Mucosa of rectum (tissue), 2 donors: Measurements from ENCODE around the gene GADD45A.
A peak's percentile ranks its signal among the peaks of the same experiment; 100 is the strongest.
"Not testable (repeated sequence)": the region's sequence is repeated elsewhere in the genome, so short reads cannot be mapped to it uniquely, and the experiment has no call there.

ENCODE experiments used
- H3K27ac ChIP-seq, 2 donors: one replicate each; pipeline ENCODE4 v1.7.0; 2013; ENCODE audit warnings: inconsistent platforms in 2 of 2, low read depth in 2 of 2, low read length in 2 of 2
- H3K27me3 ChIP-seq, 2 donors: one replicate each; pipeline ENCODE4 v1.7.0; 2013; ENCODE audit warnings: low read length in 2 of 2; ENCODE audit not compliant: control insufficient read depth in 2 of 2, insufficient read depth in 2 of 2
- H3K36me3 ChIP-seq, 2 donors: one replicate each; pipeline ENCODE4 v1.7.0; 2013; ENCODE audit warnings: low read length in 2 of 2; ENCODE audit not compliant: control insufficient read depth in 2 of 2, insufficient read depth in 2 of 2
- H3K4me1 ChIP-seq, 2 donors: one replicate each; pipeline ENCODE4 v1.7.0; 2013; ENCODE audit warnings: low read length in 2 of 2, mild to moderate bottlenecking in 1 of 2; ENCODE audit not compliant: control insufficient read depth in 2 of 2, insufficient read depth in 2 of 2
- H3K4me3 ChIP-seq, 2 donors: one replicate each; pipeline ENCODE4 v1.7.0; 2013; ENCODE audit warnings: low read length in 2 of 2
- H3K9ac ChIP-seq, 2 donors: one replicate each; pipeline ENCODE4 v1.7.0; 2013; ENCODE audit warnings: low read length in 2 of 2, low read depth in 1 of 2, mild to moderate bottlenecking in 1 of 2
- H3K9me3 ChIP-seq, 2 donors: one replicate each; pipeline ENCODE4 v1.7.0; 2013; ENCODE audit warnings: low read length in 2 of 2; ENCODE audit not compliant: control insufficient read depth in 2 of 2
- donor health status: healthy.
- donor health status: Normal muscosa, but diverticular disease.

GADD45A gene

DNA sequence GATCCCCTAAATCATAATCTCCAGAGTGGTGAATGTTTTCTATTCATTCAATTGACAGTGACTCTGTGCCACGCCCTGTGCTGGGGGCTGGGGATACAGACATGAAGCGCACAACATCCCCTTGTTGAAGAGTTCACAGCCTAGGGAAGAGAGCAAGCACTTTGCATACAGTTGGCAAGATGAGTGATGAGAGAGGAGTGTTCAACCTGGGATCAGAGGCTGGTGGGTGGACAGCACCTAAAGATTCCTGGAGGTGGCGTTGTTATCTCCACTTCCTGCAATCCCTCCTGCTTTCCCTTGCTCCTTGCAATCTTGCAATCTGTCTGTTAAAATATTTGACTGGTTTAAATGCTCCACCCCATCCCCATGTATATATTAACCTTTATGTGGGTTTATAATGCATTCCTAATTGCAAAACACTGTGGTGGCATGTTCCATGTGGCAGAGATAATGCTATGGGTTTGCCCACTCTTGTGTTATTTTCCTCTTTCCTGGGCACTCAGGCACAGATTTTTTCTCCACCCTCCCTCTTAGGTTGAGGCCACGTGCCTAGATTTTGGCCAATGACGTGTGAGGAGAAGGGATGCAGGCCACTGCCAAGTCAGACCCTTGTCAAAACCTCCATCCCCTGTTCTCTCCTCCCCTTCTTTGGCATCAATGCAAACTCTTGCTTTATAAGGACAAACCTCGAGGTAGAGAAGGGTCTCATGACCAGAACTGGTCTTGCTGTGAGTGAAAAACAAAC lies 36.2 kb upstream of the GADD45A start:
- Histone ChIP-seq H3K27me3 (no peaks in the 10 kb centered on the region), H3K9ac (no peak overlapping the region), H3K4me3 (no peak overlapping the region), H3K4me1 (peaks cover 5 to 21% of the 10 kb centered on the region in 2 donors), H3K36me3 (no peaks in the 10 kb centered on the region), H3K9me3 (no peaks in the 10 kb centered on the region), H3K27ac (no peak overlapping the region)

DNA sequence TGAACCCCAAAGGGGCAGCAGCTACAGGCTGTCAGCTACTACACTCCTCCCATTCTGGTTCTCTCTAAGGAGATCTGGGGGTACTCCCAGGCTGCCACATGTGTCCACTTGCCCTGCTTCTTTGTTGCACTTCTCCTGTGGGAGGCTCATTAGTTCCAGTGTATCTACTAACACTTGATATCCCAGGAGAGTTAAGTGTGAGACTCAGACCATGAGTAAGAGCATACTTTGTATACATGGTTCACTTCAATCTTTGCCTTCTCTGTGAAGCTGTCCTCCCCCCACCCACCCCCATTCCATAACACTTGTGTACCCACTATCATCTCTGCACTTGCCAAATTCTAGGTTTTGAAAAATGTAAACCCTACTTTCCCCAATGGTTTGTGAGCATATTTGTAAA lies 34.9 kb upstream of the GADD45A start:
- H3K9me3 ChIP-seq = no peaks in the 10 kb centered on the region
- no peak overlapping the region for H3K4me3 ChIP-seq
- no peaks in the 10 kb centered on the region for H3K36me3 ChIP-seq
- peaks cover 5 to 21% of the 10 kb centered on the region in 2 donors for H3K4me1 ChIP-seq
- no peak overlapping the region for H3K9ac ChIP-seq
- no peaks in the 10 kb centered on the region for H3K27me3 ChIP-seq
- H3K27ac ChIP-seq = no peak overlapping the region

DNA sequence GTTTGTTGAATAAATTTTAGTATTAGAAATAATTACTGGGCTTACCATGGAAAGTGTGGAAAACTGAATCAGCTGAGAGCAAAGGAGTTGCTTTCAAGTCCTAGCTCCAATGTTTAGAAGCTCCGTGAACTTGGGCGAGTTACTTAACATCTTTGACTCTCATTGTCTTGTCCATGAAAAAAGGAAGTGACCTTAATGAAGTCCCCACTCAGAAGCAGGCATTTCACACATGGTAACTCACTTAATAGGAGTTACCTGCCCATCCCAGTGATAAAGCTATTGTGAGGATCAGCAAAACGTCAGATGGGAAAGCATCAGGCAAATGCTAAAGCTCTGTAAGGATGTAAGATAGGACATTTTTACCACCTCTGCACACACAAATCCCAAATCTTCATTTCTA lies 34.0 kb upstream of the GADD45A start:
- H3K4me1 ChIP-seq = peaks cover 5 to 14% of the 10 kb centered on the region in 2 donors
- no peaks in the 10 kb centered on the region for H3K36me3 ChIP-seq
- H3K27ac ChIP-seq = no peak overlapping the region
- no peak overlapping the region for H3K9ac ChIP-seq
- no peak overlapping the region for H3K4me3 ChIP-seq
- no peaks in the 10 kb centered on the region for H3K9me3 ChIP-seq
- H3K27me3 ChIP-seq = no peaks in the 10 kb centered on the region

DNA sequence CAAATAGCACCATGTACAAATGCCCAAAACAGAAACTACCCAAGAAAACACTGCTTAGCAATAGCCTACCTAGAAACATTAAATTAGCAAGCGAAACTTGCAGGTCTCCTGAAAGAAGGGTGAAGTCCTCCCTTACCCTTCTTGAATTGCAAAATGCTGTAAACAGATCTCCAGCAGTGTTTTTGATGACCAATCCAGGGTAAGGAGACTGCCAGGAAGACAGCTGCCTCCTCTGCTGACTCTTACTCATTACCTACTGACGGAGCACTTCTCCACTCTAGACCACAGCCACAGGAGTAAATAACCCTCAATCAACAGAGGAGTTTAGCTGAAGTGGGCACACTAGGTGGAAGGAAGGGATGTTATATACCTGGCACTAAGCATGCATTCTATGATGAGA lies 32.2 kb upstream of the GADD45A start:
- H3K36me3 ChIP-seq = no peaks in the 10 kb centered on the region
- no peaks in the 10 kb centered on the region for H3K27me3 ChIP-seq
- no peaks in the 10 kb centered on the region for H3K9me3 ChIP-seq
- H3K4me1 ChIP-seq = peaks cover 0 to 3% of the 10 kb centered on the region in 2 donors
- H3K4me3 ChIP-seq = no peak overlapping the region
- peak overlapping the region in 1 of 2 donors; percentile 3 for H3K9ac ChIP-seq
- no peak overlapping the region for H3K27ac ChIP-seq

DNA sequence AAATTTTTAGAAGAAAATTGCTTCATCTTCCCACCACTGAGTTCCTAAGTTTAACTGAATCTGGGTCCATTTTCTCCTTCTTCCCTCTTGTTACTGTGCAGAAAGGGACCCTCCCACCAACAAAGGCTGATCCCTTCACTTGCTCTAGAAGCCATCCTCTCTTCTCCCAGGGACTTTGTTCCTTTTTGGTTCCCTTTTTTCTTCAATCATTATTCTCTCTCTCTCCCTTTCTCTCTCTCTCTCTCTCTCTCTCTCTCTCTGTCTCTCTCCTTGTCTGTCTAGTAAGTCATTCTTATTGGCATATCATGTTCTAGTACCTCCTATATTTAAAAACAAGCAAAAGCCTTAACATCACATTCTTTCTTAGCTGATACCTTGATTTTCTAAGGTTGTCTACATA lies 31.7 kb upstream of the GADD45A start:
- H3K4me1 ChIP-seq = peaks cover 0 to 3% of the 10 kb centered on the region in 2 donors
- no peak overlapping the region for H3K4me3 ChIP-seq
- no peaks in the 10 kb centered on the region for H3K9me3 ChIP-seq
- no peaks in the 10 kb centered on the region for H3K27me3 ChIP-seq
- H3K27ac ChIP-seq = no peak overlapping the region
- peak overlapping the region in 1 of 2 donors; percentile 3 for H3K9ac ChIP-seq
- H3K36me3 ChIP-seq = no peaks in the 10 kb centered on the region

DNA sequence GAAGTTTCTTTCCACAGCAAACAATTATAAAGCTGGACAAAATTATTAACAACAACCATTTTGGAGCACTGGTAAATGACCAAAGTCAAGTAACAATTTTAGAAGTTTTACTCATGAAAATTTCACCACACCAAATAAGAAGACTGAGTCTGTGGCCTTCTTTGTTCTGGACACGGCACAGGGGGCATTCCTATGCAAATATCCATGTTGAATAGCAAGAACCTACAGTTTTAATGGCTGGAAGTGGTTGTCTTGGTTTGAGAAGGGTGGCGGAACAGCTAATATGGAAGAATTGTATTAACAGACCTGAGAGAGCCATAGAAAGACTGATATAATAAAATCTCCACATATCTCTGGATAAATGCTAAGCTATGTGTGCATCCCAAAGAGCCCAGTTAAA lies 29.4 kb upstream of the GADD45A start:
- no peak overlapping the region for H3K27ac ChIP-seq
- H3K36me3 ChIP-seq = no peaks in the 10 kb centered on the region
- H3K27me3 ChIP-seq = no peaks in the 10 kb centered on the region
- no peak overlapping the region for H3K4me3 ChIP-seq
- H3K9me3 ChIP-seq = no peaks in the 10 kb centered on the region
- H3K9ac ChIP-seq = no peak overlapping the region
- H3K4me1 ChIP-seq = no peaks in the 10 kb centered on the region

DNA sequence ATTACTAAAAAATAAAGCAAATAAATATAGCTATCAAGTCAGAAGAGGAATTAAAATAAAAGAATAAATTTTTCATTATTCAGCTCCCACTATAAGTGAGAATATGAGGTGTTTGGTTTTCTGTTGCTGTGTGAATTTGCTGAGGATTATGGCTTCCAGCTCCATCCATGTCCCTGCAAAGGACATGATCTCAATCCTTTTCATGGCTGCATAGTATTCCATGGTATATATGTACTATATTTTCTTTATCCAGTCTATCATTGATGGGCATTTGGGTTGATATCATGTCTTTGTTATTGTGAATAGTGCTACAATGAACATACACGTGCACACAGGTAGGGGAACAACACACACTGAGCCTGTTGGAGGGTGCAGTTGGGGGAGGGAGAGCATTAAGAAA lies 27.8 kb upstream of the GADD45A start:
- not testable (repeated sequence) for H3K4me3 ChIP-seq, H3K27me3 ChIP-seq, H3K36me3 ChIP-seq, H3K27ac ChIP-seq, H3K9ac ChIP-seq, H3K9me3 ChIP-seq, H3K4me1 ChIP-seq

DNA sequence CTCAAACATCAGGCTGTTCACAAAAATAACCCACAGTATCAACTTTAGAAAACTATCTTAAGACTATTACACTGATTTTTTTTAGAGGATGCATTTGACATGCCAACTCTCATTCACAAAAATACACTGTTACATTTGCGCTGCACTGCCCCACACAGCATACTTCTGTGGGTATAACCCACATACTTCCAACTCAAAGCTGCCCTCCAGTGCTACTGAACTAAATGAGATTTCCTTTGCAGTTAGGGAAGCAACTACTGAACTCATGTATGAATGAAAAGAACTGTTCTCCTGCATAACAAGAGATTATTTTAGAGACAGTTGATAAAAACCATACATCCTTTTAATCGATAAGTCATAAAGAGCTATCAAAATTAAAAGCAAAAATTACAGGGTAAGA lies 25.8 kb upstream of the GADD45A start:
- H3K4me3 ChIP-seq = no peak overlapping the region
- no peaks in the 10 kb centered on the region for H3K4me1 ChIP-seq
- H3K9ac ChIP-seq = no peak overlapping the region
- H3K36me3 ChIP-seq = no peaks in the 10 kb centered on the region
- H3K27ac ChIP-seq = no peak overlapping the region
- no peaks in the 10 kb centered on the region for H3K27me3 ChIP-seq
- H3K9me3 ChIP-seq = no peaks in the 10 kb centered on the region

DNA sequence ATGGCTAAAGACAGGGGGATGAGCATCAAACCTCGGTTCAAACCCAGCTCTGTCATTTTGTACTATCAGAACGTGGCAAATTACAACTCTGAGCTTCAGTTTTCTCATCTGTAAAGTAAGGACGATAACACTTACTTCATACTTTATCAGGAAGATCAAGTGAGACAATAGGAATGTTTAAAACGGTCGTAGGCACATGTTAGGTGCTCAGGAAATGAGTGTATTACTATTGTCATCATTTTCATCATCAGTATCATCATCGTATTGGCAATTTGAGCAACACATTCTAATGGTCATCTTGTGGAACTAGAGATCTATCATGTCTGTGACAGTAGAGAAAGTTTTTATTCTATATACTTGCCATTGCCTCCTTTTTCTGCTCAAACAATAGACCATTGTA lies 22.1 kb upstream of the GADD45A start:
- Histone ChIP-seq H3K27me3 (no peaks in the 10 kb centered on the region), H3K36me3 (no peaks in the 10 kb centered on the region), H3K4me3 (no peak overlapping the region), H3K27ac (no peak overlapping the region), H3K9me3 (no peaks in the 10 kb centered on the region), H3K9ac (no peak overlapping the region), H3K4me1 (no peaks in the 10 kb centered on the region)

DNA sequence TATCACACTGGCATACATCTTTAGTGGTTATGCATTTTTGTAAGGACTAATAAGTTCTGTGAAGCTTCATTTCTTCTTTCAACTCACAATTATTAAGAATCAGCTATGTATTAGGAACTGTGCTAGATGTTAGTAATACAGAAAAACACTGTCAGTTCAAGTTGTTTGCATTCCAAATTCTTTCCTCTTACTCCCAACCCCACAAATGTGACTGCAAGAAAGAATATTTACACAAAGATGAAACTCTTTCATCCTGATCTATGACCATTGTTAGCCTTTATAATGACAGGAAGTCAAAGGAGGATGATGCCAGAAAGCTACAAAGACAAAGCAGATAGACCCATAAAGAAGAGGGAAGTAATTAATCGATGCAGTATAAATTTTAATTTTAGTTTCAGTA lies 21.0 kb upstream of the GADD45A start:
- H3K4me3 ChIP-seq = no peak overlapping the region
- H3K36me3 ChIP-seq = no peaks in the 10 kb centered on the region
- no peak overlapping the region for H3K27ac ChIP-seq
- no peak overlapping the region for H3K9ac ChIP-seq
- H3K27me3 ChIP-seq = no peaks in the 10 kb centered on the region
- peaks cover 8% of the 10 kb centered on the region in 2 donors for H3K4me1 ChIP-seq
- H3K9me3 ChIP-seq = no peaks in the 10 kb centered on the region

DNA sequence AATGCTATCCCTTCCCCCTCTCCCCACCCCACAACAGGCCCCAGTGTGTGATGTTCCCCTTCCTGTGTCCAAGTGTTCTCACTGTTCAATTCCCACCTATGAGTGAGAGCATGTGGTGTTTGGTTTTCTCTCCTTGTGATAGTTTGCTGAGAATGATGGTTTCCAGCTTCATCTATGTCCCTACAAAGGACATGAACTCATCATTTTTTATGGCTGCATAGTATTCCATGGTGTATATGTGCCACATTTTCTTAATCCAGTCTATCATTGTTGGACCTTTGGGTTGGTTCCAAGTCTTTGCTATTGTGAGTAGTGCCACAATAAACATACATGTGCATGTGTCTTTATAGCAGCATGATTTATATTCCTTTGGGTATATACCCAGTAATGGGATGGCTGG lies 19.7 kb upstream of the GADD45A start:
- not testable (repeated sequence) for H3K4me3 ChIP-seq, H3K4me1 ChIP-seq, H3K9ac ChIP-seq, H3K27me3 ChIP-seq, H3K36me3 ChIP-seq, H3K27ac ChIP-seq, H3K9me3 ChIP-seq
